ENCODE results near the gene PARD3.

- TF ChIP-seq, protein P1, sequence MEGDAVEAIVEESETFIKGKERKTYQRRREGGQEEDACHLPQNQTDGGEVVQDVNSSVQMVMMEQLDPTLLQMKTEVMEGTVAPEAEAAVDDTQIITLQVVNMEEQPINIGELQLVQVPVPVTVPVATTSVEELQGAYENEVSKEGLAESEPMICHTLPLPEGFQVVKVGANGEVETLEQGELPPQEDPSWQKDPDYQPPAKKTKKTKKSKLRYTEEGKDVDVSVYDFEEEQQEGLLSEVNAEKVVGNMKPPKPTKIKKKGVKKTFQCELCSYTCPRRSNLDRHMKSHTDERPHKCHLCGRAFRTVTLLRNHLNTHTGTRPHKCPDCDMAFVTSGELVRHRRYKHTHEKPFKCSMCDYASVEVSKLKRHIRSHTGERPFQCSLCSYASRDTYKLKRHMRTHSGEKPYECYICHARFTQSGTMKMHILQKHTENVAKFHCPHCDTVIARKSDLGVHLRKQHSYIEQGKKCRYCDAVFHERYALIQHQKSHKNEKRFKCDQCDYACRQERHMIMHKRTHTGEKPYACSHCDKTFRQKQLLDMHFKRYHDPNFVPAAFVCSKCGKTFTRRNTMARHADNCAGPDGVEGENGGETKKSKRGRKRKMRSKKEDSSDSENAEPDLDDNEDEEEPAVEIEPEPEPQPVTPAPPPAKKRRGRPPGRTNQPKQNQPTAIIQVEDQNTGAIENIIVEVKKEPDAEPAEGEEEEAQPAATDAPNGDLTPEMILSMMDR (IDR thresholded peaks at IDR 0.05) = no peak
- TF ChIP-seq, protein P2, sequence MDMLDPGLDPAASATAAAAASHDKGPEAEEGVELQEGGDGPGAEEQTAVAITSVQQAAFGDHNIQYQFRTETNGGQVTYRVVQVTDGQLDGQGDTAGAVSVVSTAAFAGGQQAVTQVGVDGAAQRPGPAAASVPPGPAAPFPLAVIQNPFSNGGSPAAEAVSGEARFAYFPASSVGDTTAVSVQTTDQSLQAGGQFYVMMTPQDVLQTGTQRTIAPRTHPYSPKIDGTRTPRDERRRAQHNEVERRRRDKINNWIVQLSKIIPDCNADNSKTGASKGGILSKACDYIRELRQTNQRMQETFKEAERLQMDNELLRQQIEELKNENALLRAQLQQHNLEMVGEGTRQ (IDR thresholded peaks at IDR 0.05) = no peak
- TF ChIP-seq POLR2A (IDR thresholded peaks at IDR 0.05; ENCODE audit: low read length) (no peak), REST (IDR thresholded peaks at IDR 0.05) (no peak), MYC (IDR thresholded peaks at IDR 0.05; ENCODE audit: borderline replicate concordance, low read length) (no peak), HES2 (IDR thresholded peaks at IDR 0.05) (no peak), HDAC2 (IDR thresholded peaks at IDR 0.05) (no peak), MAFK (IDR thresholded peaks at IDR 0.05; ENCODE audit: partially characterized antibody) (no peak), SMC3 (IDR thresholded peaks at IDR 0.05) (no peak)
Observed at GRCh38 chr10:34748767-34749166, 66.3 kb downstream of the PARD3 start.

Measured in A549 (cell line).